HepG2 (cell line): Measurements from ENCODE around the gene BPGM. TPM values are rescaled to one million over a fixed set of nuclear protein-coding genes. Genes with fewer than 3 reads are reported as not detected.

Experiments
- ATAC-seq: fragments of 200-7000 bp; cut with Tn5 transposase; 3 replicates; pipeline ENCODE4 v1.9.1; 2020; ENCODE audit warnings: mild to moderate bottlenecking, moderate library complexity
- BruUV-seq: library from RNA; stranded (reverse); fragments of 400-500 nt; replicated peaks from 2 replicates; lab custom pipeline; 2021; lab: Mats Ljungman, UMichigan
- CTCF ChIA-PET: fragments of 300-600 bp; formaldehyde crosslinking; extraction: SDS; loops from one replicate; lab custom pipeline; 2021; ENCODE audit warnings: low total read pairs, inconsistent platforms, low intra/inter-chr PET ratio; lab: Yijun Ruan, JAX
- POLR2A ChIA-PET: fragments of 350-600 bp; sonication (Branson Sonifier 250); formaldehyde crosslinking; loops from one replicate; lab custom pipeline; 2020; ENCODE audit warnings: antibody characterized with exemption, inconsistent platforms; lab: Yijun Ruan, JAX
- DNase-seq: peaks from one replicate; pipeline ENCODE4 v3.0.0-alpha.2; 2015; ENCODE audit warnings: low spot score
- FAIRE-seq: peaks from 3 replicates; lab custom pipeline; 2011; peaks lifted over from hg19 to GRCh38; lab: Jason Lieb, UNC
- H2AFZ ChIP-seq: one replicate; pipeline ENCODE4 v1.6.1; 2011; ENCODE audit warnings: low read length, inconsistent platforms
- H3K27ac ChIP-seq: fragments of 300-600 bp; 3 replicates; pipeline ENCODE4 v1.8.0; 2011; ENCODE audit warnings: mixed run types, mild to moderate bottlenecking, mixed read lengths, low read length, inconsistent platforms; ENCODE audit not compliant: insufficient read depth; ENCODE audit errors: extremely low read length
- H3K27me3 ChIP-seq, 2 experiments: fragments of 200-600 bp in 1 of 2; 2 replicates in 1 of 2; 3 replicates in 1 of 2; pipeline versions ENCODE4 v1.6.0 to v1.8.0; 2011; ENCODE audit warnings: low read length in 2 of 2, mild to moderate bottlenecking in 2 of 2, moderate library complexity in 2 of 2, inconsistent platforms in 1 of 2; ENCODE audit not compliant: insufficient read depth in 2 of 2, control insufficient read depth in 1 of 2
- H3K36me3 ChIP-seq, 2 experiments: fragments of 200-600 bp in 1 of 2; replicated peaks in 1 of 2; 2 replicates in 1 of 2; 3 replicates in 1 of 2; pipeline versions ENCODE4 v1.5.1 to v1.8.0; 2011; ENCODE audit warnings: low read length in 2 of 2, inconsistent platforms in 1 of 2; ENCODE audit not compliant: insufficient read depth in 2 of 2, control insufficient read depth in 1 of 2
- H3K4me1 ChIP-seq: 2 replicates; pipeline ENCODE4 v1.5.1; 2012; ENCODE audit warnings: low read length, inconsistent platforms; ENCODE audit not compliant: insufficient read depth
- H3K4me2 ChIP-seq: 2 replicates; pipeline ENCODE4 v1.6.0; 2011; ENCODE audit warnings: low read depth, low read length, inconsistent platforms
- H3K4me3 ChIP-seq, 3 experiments: fragments of 200-600 bp in 1 of 3; sonication (generic), shearing (Covaris generic) in 1 of 3; replicated peaks in 1 of 3; 2 replicates each; pipeline ENCODE4 v1.5.1; 2011 to 2016; ENCODE audit warnings: low read length in 3 of 3, inconsistent platforms in 2 of 3, low read depth in 2 of 3, mild to moderate bottlenecking in 2 of 3, control low read depth in 1 of 3, mixed read lengths in 1 of 3; ENCODE audit not compliant: insufficient read depth in 1 of 3
- H3K79me2 ChIP-seq: one replicate; pipeline ENCODE4 v1.6.1; 2011; ENCODE audit warnings: low read length, inconsistent platforms; ENCODE audit not compliant: insufficient read depth
- H3K9ac ChIP-seq: 2 replicates; pipeline ENCODE4 v1.6.0; 2011; ENCODE audit warnings: mild to moderate bottlenecking, low read depth, low read length, inconsistent platforms; ENCODE audit not compliant: insufficient read depth
- H3K9me3 ChIP-seq: 2 replicates; pipeline ENCODE4 v1.5.1; 2012; ENCODE audit warnings: mild to moderate bottlenecking, low read length
- H4K20me1 ChIP-seq: 2 replicates; pipeline ENCODE4 v1.6.0; 2011; ENCODE audit warnings: inconsistent platforms, mild to moderate bottlenecking, low read length, moderate library complexity; ENCODE audit not compliant: insufficient read depth
- AGO1 ChIP-seq: fragments of 200-400 bp; formaldehyde crosslinking; IDR thresholded peaks from 2 replicates; pipeline ENCODE4 v1.6.1; 2017; ENCODE audit warnings: mild to moderate bottlenecking, low read depth, low read length, moderate library complexity; ENCODE audit not compliant: poor library complexity, severe bottlenecking
- CTCF ChIP-seq: sonication (generic); formaldehyde crosslinking; IDR thresholded peaks from 2 replicates; pipeline ENCODE4 v1.5.0; 2020; ENCODE audit warnings: mild to moderate bottlenecking, missing genetic modification reagents, moderate library complexity
- ERF ChIP-seq: IDR thresholded peaks from 2 replicates; pipeline ENCODE4 v1.6.1; 2018; ENCODE audit warnings: missing biosample characterization, missing genetic modification reagents
- KDM5A ChIP-seq: fragments of 200-600 bp; sonication (generic); IDR thresholded peaks from 2 replicates; pipeline ENCODE4 v1.7.0; 2018; ENCODE audit warnings: antibody characterized with exemption, mild to moderate bottlenecking, low read length, borderline replicate concordance
- NCOA2 ChIP-seq: sonication (generic); formaldehyde crosslinking; IDR thresholded peaks from 2 replicates; pipeline ENCODE4 v1.8.0; 2022; ENCODE audit warnings: inconsistent platforms
- PHF8 ChIP-seq: sonication (generic); formaldehyde crosslinking; IDR thresholded peaks from 2 replicates; pipeline ENCODE4 v1.5.0; 2020; ENCODE audit warnings: missing genetic modification reagents
- SIX1 ChIP-seq: sonication (generic); formaldehyde crosslinking; IDR thresholded peaks from 2 replicates; pipeline ENCODE4 v1.4.0; 2020; ENCODE audit warnings: missing genetic modification reagents, borderline replicate concordance
- SKIL ChIP-seq: sonication (generic); formaldehyde crosslinking; IDR thresholded peaks from 2 replicates; pipeline ENCODE4 v1.8.0; 2022; ENCODE audit warnings: missing genetic modification reagents, mild to moderate bottlenecking, moderate library complexity, borderline replicate concordance
- TAF15 ChIP-seq: fragments of 200-400 bp; formaldehyde crosslinking; IDR thresholded peaks from one replicate; pipeline ENCODE4 v1.6.1; 2018; ENCODE audit warnings: mild to moderate bottlenecking, low read depth, low read length; ENCODE audit not compliant: poor library complexity, severe bottlenecking
- TCF7 ChIP-seq: sonication (generic); IDR thresholded peaks from 2 replicates; pipeline ENCODE4 v1.6.1; 2016; ENCODE audit warnings: antibody characterized with exemption, low read depth
- THAP11 ChIP-seq: IDR thresholded peaks from 2 replicates; pipeline ENCODE4 v1.6.1; 2016; ENCODE audit warnings: missing biosample characterization, missing genetic modification reagents
- ZBTB14 ChIP-seq: sonication (generic); formaldehyde crosslinking; IDR thresholded peaks from 2 replicates; pipeline ENCODE4 v1.4.0; 2020; ENCODE audit warnings: missing genetic modification reagents
- ZBTB20 ChIP-seq: sonication (generic); formaldehyde crosslinking; IDR thresholded peaks from 2 replicates; pipeline ENCODE4 v1.8.1; 2023; ENCODE audit warnings: missing genetic modification reagents, low read depth, mild to moderate bottlenecking, borderline replicate concordance
- ZMYM4 ChIP-seq: sonication (generic); formaldehyde crosslinking; IDR thresholded peaks from 2 replicates; pipeline ENCODE4 v1.8.1; 2023; ENCODE audit warnings: mild to moderate bottlenecking, missing genetic modification reagents
- ZNF569 ChIP-seq: sonication (generic); formaldehyde crosslinking; IDR thresholded peaks from 2 replicates; pipeline ENCODE4 v1.5.0; 2020; ENCODE audit warnings: mild to moderate bottlenecking, missing genetic modification reagents, moderate library complexity, borderline replicate concordance
- ZNF740 ChIP-seq: sonication (generic); formaldehyde crosslinking; IDR thresholded peaks from 2 replicates; pipeline ENCODE4 v1.4.0; 2020; ENCODE audit warnings: missing genetic modification reagents
- ZNF781 ChIP-seq: sonication (generic); formaldehyde crosslinking; IDR thresholded peaks from 2 replicates; pipeline ENCODE4 v1.5.1; 2020; ENCODE audit warnings: borderline replicate concordance, mild to moderate bottlenecking, missing genetic modification reagents; ENCODE audit errors: not compliant biosample characterization
- ZNF891 ChIP-seq: sonication (generic); formaldehyde crosslinking; IDR thresholded peaks from 2 replicates; pipeline ENCODE4 v1.5.0; 2020; ENCODE audit warnings: mild to moderate bottlenecking, missing genetic modification reagents
- ZSCAN30 ChIP-seq: sonication (generic); formaldehyde crosslinking; IDR thresholded peaks from 2 replicates; pipeline ENCODE4 v1.5.0; 2020; ENCODE audit warnings: mild to moderate bottlenecking, missing genetic modification reagents
- WGBS: methylation state at CpG from one replicate; pipeline ENCODE4 v1.1.6; 2017; ENCODE audit warnings: low lambda C conversion rate; 5-methylcytosine and 5-hydroxymethylcytosine counted together
- in situ Hi-C: cut with HindIII; loops from 2 replicates; pipeline ENCODE4 v1.10.0; 2017; ENCODE audit warnings: low pct_unique_long_range_greater_than_20kb; ENCODE audit not compliant: extremely low pct_ligation_motif_present
- intact Hi-C: fragments of 100-400 bp; cut with micrococcal nuclease; formaldehyde crosslinking; loops from one replicate; pipeline ENCODE4 v1.10.0; 2022; ENCODE audit not compliant: unreplicated experiment
- polyA plus RNA-seq, 8 experiments: library from polyadenylated mRNA; depleted of rRNA in 3 of 8; stranded (reverse) in 7 of 8; unstranded in 1 of 8; fragments of >200 nt; fragmentation: Illumina TruSeq in 4 of 8; extraction: Trizol in 4 of 8; gene quantifications; 2 replicates each; pipeline versions ENCODE4 v1.2.1 to v1.2.3, GENCODE V29; 2011 to 2016; ENCODE audit warnings: low read depth in 4 of 8, missing spikeins in 1 of 8, mixed read lengths in 1 of 8; ENCODE audit not compliant: insufficient read depth in 1 of 8
- total RNA-seq, 5 experiments: library from RNA; depleted of rRNA; stranded (reverse); fragments of >200 nt; fragmentation: Illumina TruSeq; extraction: Trizol; gene quantifications; 2 replicates each; pipeline ENCODE4 v1.2.3, GENCODE V29; 2016; ENCODE audit warnings: low read depth in 1 of 5

The BPGM gene
- total and polyA plus RNA-seq, 2 of the 13 experiments (the other 11 are each of a cell fraction or from before 2014, with no cell fraction given): 4.0 to 7.5 TPM

- 54% methylated on average over 4 of the region's 6 CpGs for WGBS
- no peak overlapping the region for H2AFZ ChIP-seq
- H3K4me1 ChIP-seq: peaks cover 33% of the 10 kb centered on the region
- DNase-seq (no peak), FAIRE-seq (no peak), ATAC-seq (no peak)
- intact Hi-C loops (no loop called here), in situ Hi-C loops (no loop called here)
- no TSS peak for BruUV-seq
- H3K4me2 ChIP-seq: no peak overlapping the region
- TF ChIP-seq SIX1 (CRISPR knock-in tag) (no peak), SKIL (CRISPR knock-in tag) (no peak), THAP11 (CRISPR knock-in tag) (no peak), ERF (no peak), NCOA2 (CRISPR knock-in tag) (no peak), TAF15 (no peak), ZNF781 (CRISPR knock-in tag) (no peak), PHF8 (CRISPR knock-in tag) (no peak), ZNF740 (no peak), KDM5A (no peak), ZMYM4 (CRISPR knock-in tag) (no peak), ZSCAN30 (CRISPR knock-in tag) (no peak), ZNF891 (no peak), AGO1 (no peak), CTCF (no peak), TCF7 (no peak), ZBTB14 (CRISPR knock-in tag) (no peak), ZBTB20 (CRISPR knock-in tag) (no peak), ZNF569 (CRISPR knock-in tag) (no peak)
- no peaks in the 10 kb centered on the region for H3K9me3 ChIP-seq
- H3K27me3 ChIP-seq: no peaks in the 10 kb centered on the region
- H3K79me2 ChIP-seq: no peaks in the 10 kb centered on the region
- POLR2A ChIA-PET: no interaction called here
- H3K9ac ChIP-seq: no peak overlapping the region
- no peaks in the 10 kb centered on the region for H4K20me1 ChIP-seq
- no peak overlapping the region for H3K27ac ChIP-seq
- CTCF ChIA-PET: no interaction called here
- no peak overlapping the region for H3K4me3 ChIP-seq
- no peaks in the 10 kb centered on the region for H3K36me3 ChIP-seq
These were observed 47.3 kb upstream of the BPGM start for GRCh38 chr7:134599371-134599770.
